SK-N-SH treated with all-trans-retinoic acid at 6 μM for 48 hours (cell line): Measurements from ENCODE around the gene DEGS2.

Experiments
- ATAC-seq: fragments of 200-7000 bp; cut with Tn5 transposase; 3 replicates; pipeline ENCODE4 v1.9.1; 2020; ENCODE audit warnings: mild to moderate bottlenecking, moderate library complexity
- ARNTL ChIP-seq: fragments of 450-650 bp; formaldehyde crosslinking; IDR thresholded peaks from 2 replicates; pipeline ENCODE4 v1.5.0; 2020; ENCODE audit warnings: low read depth, mild to moderate bottlenecking, moderate library complexity, borderline replicate concordance
- CREB5 ChIP-seq: fragments of 250-450 bp; sonication (Bioruptor Pico); IDR thresholded peaks from 2 replicates; pipeline ENCODE4 v1.5.1; 2020; ENCODE audit warnings: low read depth, mild to moderate bottlenecking, moderate library complexity
- CSRNP3 ChIP-seq: fragments of 250-450 bp; sonication (Bioruptor Pico); IDR thresholded peaks from 2 replicates; pipeline ENCODE4 v1.5.1; 2021; ENCODE audit warnings: mild to moderate bottlenecking, moderate library complexity
- ESRRG ChIP-seq: fragments of 250-450 bp; sonication (Bioruptor Pico); IDR thresholded peaks from 2 replicates; pipeline ENCODE4 v1.6.1; 2021; ENCODE audit warnings: mild to moderate bottlenecking
- GLIS3 ChIP-seq: fragments of 250-450 bp; sonication (Bioruptor Pico); IDR thresholded peaks from 2 replicates; pipeline ENCODE4 v1.5.0; 2020; ENCODE audit warnings: mild to moderate bottlenecking, moderate library complexity
- ISL1 ChIP-seq: fragments of 250-450 bp; sonication (Bioruptor Pico); IDR thresholded peaks from 2 replicates; pipeline ENCODE4 v2.1.2; 2022; ENCODE audit warnings: mild to moderate bottlenecking, moderate library complexity
- OSR1 ChIP-seq: fragments of 250-450 bp; sonication (Bioruptor Pico); IDR thresholded peaks from 2 replicates; pipeline ENCODE4 v1.8.0; 2022; ENCODE audit warnings: moderate library complexity, mild to moderate bottlenecking, inconsistent platforms
- PATZ1 ChIP-seq: fragments of 250-450 bp; sonication (Bioruptor Pico); IDR thresholded peaks from 2 replicates; pipeline ENCODE4 v1.8.0; 2020; ENCODE audit warnings: mild to moderate bottlenecking, moderate library complexity, borderline replicate concordance
- POU6F1 ChIP-seq: fragments of 250-450 bp; sonication (Bioruptor Pico); IDR thresholded peaks from 2 replicates; pipeline ENCODE4 v1.8.0; 2021; ENCODE audit warnings: low read depth, mild to moderate bottlenecking, moderate library complexity, borderline replicate concordance
- PPARA ChIP-seq: fragments of 250-450 bp; sonication (Bioruptor Pico); IDR thresholded peaks from 2 replicates; pipeline ENCODE4 v1.5.0; 2020; ENCODE audit warnings: mild to moderate bottlenecking, borderline replicate concordance
- RARB ChIP-seq: fragments of 250-450 bp; sonication (Bioruptor Pico); IDR thresholded peaks from 2 replicates; pipeline ENCODE4 v1.8.0; 2021; ENCODE audit warnings: mild to moderate bottlenecking, moderate library complexity
- SNAI2 ChIP-seq: fragments of 250-450 bp; sonication (Bioruptor Pico); IDR thresholded peaks from 2 replicates; pipeline ENCODE4 v1.5.0; 2020; ENCODE audit warnings: mild to moderate bottlenecking, moderate library complexity
- TCF4 ChIP-seq: fragments of 250-450 bp; sonication (Bioruptor Pico); IDR thresholded peaks from 2 replicates; pipeline ENCODE4 v1.8.0; 2021; ENCODE audit warnings: mild to moderate bottlenecking, moderate library complexity, borderline replicate concordance
- TOX ChIP-seq: fragments of 250-450 bp; sonication (Bioruptor Pico); IDR thresholded peaks from 2 replicates; pipeline ENCODE4 v1.8.0; 2021; ENCODE audit warnings: mild to moderate bottlenecking, moderate library complexity, borderline replicate concordance
- TSHZ2 ChIP-seq: fragments of 250-450 bp; sonication (Bioruptor Pico); IDR thresholded peaks from 2 replicates; pipeline ENCODE4 v1.5.0; 2020; ENCODE audit warnings: mild to moderate bottlenecking, moderate library complexity
- ZC3H10 ChIP-seq: fragments of 250-450 bp; sonication (Bioruptor Pico); IDR thresholded peaks from 2 replicates; pipeline ENCODE4 v1.5.1; 2021; ENCODE audit warnings: mild to moderate bottlenecking, moderate library complexity
- ZFP3 ChIP-seq: fragments of 250-450 bp; sonication (Bioruptor Pico); IDR thresholded peaks from 2 replicates; pipeline ENCODE4 v1.5.0; 2020; ENCODE audit warnings: mild to moderate bottlenecking, moderate library complexity
- ZFP30 ChIP-seq: fragments of 450-650 bp; formaldehyde crosslinking; IDR thresholded peaks from 2 replicates; pipeline ENCODE4 v1.5.0; 2022; ENCODE audit warnings: mild to moderate bottlenecking, moderate library complexity
- ZNF70 ChIP-seq: fragments of 450-650 bp; formaldehyde crosslinking; IDR thresholded peaks from 2 replicates; pipeline ENCODE4 v1.5.0; 2020; ENCODE audit warnings: mild to moderate bottlenecking, moderate library complexity
- ZNF8 ChIP-seq: fragments of 450-650 bp; formaldehyde crosslinking; IDR thresholded peaks from 2 replicates; pipeline ENCODE4 v1.5.0; 2020; ENCODE audit warnings: mild to moderate bottlenecking, moderate library complexity

The DEGS2 gene

GRCh38 chr14:100201701-100202100, 42.3 kb upstream of the DEGS2 start:
- ATAC-seq: no peak

GRCh38 chr14:100200311-100200710, 40.9 kb upstream of the DEGS2 start:
- no peak for ATAC-seq
- TF ChIP-seq ZNF70 (CRISPR knock-in tag) (no peak), GLIS3 (CRISPR knock-in tag) (no peak), ESRRG (no peak), ARNTL (CRISPR knock-in tag) (no peak)

More at GRCh38 chr14:100201701-100202100, 42.3 kb upstream of the DEGS2 start:
- TF ChIP-seq TSHZ2 (CRISPR knock-in tag) (no peak), ZNF70 (CRISPR knock-in tag) (no peak), ZNF8 (no peak), PATZ1 (no peak), CREB5 (CRISPR knock-in tag) (no peak), OSR1 (no peak), PPARA (no peak), TOX (CRISPR knock-in tag) (no peak), GLIS3 (CRISPR knock-in tag) (no peak), ESRRG (no peak), ZFP3 (CRISPR knock-in tag) (no peak), SNAI2 (no peak), RARB (no peak), ZC3H10 (CRISPR knock-in tag) (no peak), CSRNP3 (CRISPR knock-in tag) (no peak), ZFP30 (CRISPR knock-in tag) (no peak), ISL1 (no peak), TCF4 (CRISPR knock-in tag) (no peak), POU6F1 (CRISPR knock-in tag) (no peak)

- ATAC-seq: no peak
- TF ChIP-seq ZFP3 (CRISPR knock-in tag): peak; percentile 84
- TF ChIP-seq CSRNP3 (CRISPR knock-in tag): no peak
- TF ChIP-seq, all 23 proteins: peak for 1
Measured at GRCh38 chr14:100199240-100199860, 39.9 kb upstream of the DEGS2 start.
